HL-60 (cell line): Measurements from ENCODE around the gene RBM22.

Source experiments
- CTCF ChIP-seq: IDR thresholded peaks from one replicate; pipeline ENCODE4 v1.5.1; 2011; ENCODE audit warnings: low read length, control low read depth, inconsistent platforms; ENCODE audit not compliant: insufficient read depth
- GABPA ChIP-seq: IDR thresholded peaks from 2 replicates; pipeline ENCODE4 v1.6.1; 2012; ENCODE audit warnings: low read depth
- POLR2AphosphoS5 ChIP-seq: IDR thresholded peaks from 2 replicates; pipeline ENCODE4 v1.6.1; 2012; ENCODE audit warnings: low read depth
- SPI1 ChIP-seq: IDR thresholded peaks from 2 replicates; pipeline ENCODE4 v1.6.1; 2012; ENCODE audit warnings: low read depth, mild to moderate bottlenecking, borderline replicate concordance
- TF ChIP-seq, protein P1 (sequence below): IDR thresholded peaks from 2 replicates; pipeline ENCODE4 v1.6.1; 2012; ENCODE audit warnings: low read depth; ENCODE audit not compliant: insufficient replicate concordance

- TF ChIP-seq, protein P1, sequence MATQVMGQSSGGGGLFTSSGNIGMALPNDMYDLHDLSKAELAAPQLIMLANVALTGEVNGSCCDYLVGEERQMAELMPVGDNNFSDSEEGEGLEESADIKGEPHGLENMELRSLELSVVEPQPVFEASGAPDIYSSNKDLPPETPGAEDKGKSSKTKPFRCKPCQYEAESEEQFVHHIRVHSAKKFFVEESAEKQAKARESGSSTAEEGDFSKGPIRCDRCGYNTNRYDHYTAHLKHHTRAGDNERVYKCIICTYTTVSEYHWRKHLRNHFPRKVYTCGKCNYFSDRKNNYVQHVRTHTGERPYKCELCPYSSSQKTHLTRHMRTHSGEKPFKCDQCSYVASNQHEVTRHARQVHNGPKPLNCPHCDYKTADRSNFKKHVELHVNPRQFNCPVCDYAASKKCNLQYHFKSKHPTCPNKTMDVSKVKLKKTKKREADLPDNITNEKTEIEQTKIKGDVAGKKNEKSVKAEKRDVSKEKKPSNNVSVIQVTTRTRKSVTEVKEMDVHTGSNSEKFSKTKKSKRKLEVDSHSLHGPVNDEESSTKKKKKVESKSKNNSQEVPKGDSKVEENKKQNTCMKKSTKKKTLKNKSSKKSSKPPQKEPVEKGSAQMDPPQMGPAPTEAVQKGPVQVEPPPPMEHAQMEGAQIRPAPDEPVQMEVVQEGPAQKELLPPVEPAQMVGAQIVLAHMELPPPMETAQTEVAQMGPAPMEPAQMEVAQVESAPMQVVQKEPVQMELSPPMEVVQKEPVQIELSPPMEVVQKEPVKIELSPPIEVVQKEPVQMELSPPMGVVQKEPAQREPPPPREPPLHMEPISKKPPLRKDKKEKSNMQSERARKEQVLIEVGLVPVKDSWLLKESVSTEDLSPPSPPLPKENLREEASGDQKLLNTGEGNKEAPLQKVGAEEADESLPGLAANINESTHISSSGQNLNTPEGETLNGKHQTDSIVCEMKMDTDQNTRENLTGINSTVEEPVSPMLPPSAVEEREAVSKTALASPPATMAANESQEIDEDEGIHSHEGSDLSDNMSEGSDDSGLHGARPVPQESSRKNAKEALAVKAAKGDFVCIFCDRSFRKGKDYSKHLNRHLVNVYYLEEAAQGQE = no peak
- TF ChIP-seq CTCF = no peak
- TF ChIP-seq GABPA = no peak
- TF ChIP-seq POLR2AphosphoS5 = no peak
- no peak for TF ChIP-seq SPI1
Observed at GRCh38 chr5:150663936-150664335, 36.9 kb downstream of the RBM22 start.
